Posterior vena cava (tissue), 2 donors: ENCODE data around the gene ARHGAP9. TPM values are rescaled to one million over a fixed set of nuclear protein-coding genes. Genes with fewer than 3 reads are reported as not detected.

ENCODE experiments used
- DNase-seq: peaks from one replicate; pipeline ENCODE4 v3.0.0-alpha.2; 2020; ENCODE audit warnings: low spot score
- intact Hi-C, 2 donors: fragments of 100-400 bp; cut with DNase I; formaldehyde crosslinking; loops; one replicate each; pipeline versions ENCODE4 v1.14.1 to v1.14.2; 2022 to 2023
- total RNA-seq, 2 donors: library from RNA; stranded (reverse); fragmentation: NEBNext Ultra II Directional; extraction: Animal tissue kit (Norgen Biotek cat#: 25700); gene quantifications; one replicate each; pipeline ENCODE4 v1.2.1, GENCODE V29; 2021
- donor health status: DM: yes; HTN: yes; CAD: no.
- donor health status: DM: yes; HTN: yes; CAD: no.

Gene ARHGAP9
- total RNA-seq, 2 donors from 2014 or later, result 12.7 to 20.7 TPM

GRCh38 chr12:57476162-57476992, 3.3 kb downstream of the ARHGAP9 start:
- DNase-seq, result peak; percentile 85
- intact Hi-C loops, result no loop called here

GRCh38 chr12:57475271-57476161, 4.2 kb downstream of the ARHGAP9 start:
- DNase-seq, result peak; percentile 84
- intact Hi-C loops, result no loop called here

GRCh38 chr12:57474862-57475261, 4.8 kb downstream of the ARHGAP9 start:
- DNase-seq, result no peak
- intact Hi-C loops, result no loop called here

- no peak for DNase-seq
- intact Hi-C loops, result no loop called here
Observed at GRCh38 chr12:57474430-57474829, 5.2 kb downstream of the ARHGAP9 start.

- intact Hi-C loops, result no loop called here
Observed at GRCh38 chr12:57473886-57474285, 5.8 kb downstream of the ARHGAP9 start.

GRCh38 chr12:57473392-57473791, 6.3 kb downstream of the ARHGAP9 start:
- intact Hi-C loops, result no loop called here
- DNase-seq, result no peak

More at GRCh38 chr12:57473886-57474285, 5.8 kb downstream of the ARHGAP9 start:
- no peak for DNase-seq

- DNase-seq, result no peak
- intact Hi-C loops, result no loop called here
Observed at GRCh38 chr12:57472391-57472790, 7.3 kb downstream of the ARHGAP9 start.

GRCh38 chr12:57471661-57472060, 8.0 kb downstream of the ARHGAP9 start:
- intact Hi-C loops, result no loop called here
- DNase-seq, result no peak

- intact Hi-C loops, result no loop called here
- no peak for DNase-seq
Observed at GRCh38 chr12:57470970-57471656, 8.6 kb downstream of the ARHGAP9 start.

GRCh38 chr12:57470286-57470969, 9.2 kb downstream of the ARHGAP9 start:
- intact Hi-C loops, result no loop called here
- peak; percentile 51 for DNase-seq

- intact Hi-C loops, result no loop called here
- DNase-seq, result peak; percentile 43
Observed at GRCh38 chr12:57469296-57470164, 10.1 kb downstream of the ARHGAP9 start.

GRCh38 chr12:57467915-57468314, 11.8 kb downstream of the ARHGAP9 start:
- intact Hi-C loops, result no loop called here
- DNase-seq, result no peak

- intact Hi-C loops, result no loop called here
- DNase-seq, result no peak
Observed at GRCh38 chr12:57467212-57467874, 12.3 kb downstream of the ARHGAP9 start.

- intact Hi-C loops, result no loop called here
- peak; percentile 41 for DNase-seq
Observed at GRCh38 chr12:57465747-57466505, 13.7 kb downstream of the ARHGAP9 start.

- intact Hi-C loops, result no loop called here
- no peak for DNase-seq
Observed at GRCh38 chr12:57465030-57465746, 14.5 kb downstream of the ARHGAP9 start.

- DNase-seq, result no peak
- intact Hi-C loops, result no loop called here
Observed at GRCh38 chr12:57464569-57464968, 15.1 kb downstream of the ARHGAP9 start.

- intact Hi-C loops, result no loop called here
- no peak for DNase-seq
Observed at GRCh38 chr12:57462912-57463253, 16.8 kb downstream of the ARHGAP9 start.
